KG1 (cell line): Measurements from ENCODE around the gene SPEM3.
"Not testable (repeated sequence)": the region's sequence is repeated elsewhere in the genome, so short reads cannot be mapped to it uniquely, and the experiment has no call there.

ENCODE experiments used
- DNase-seq: peaks from one replicate; lab custom pipeline; 2025; lab: John Stamatoyannopoulos, UW

SPEM3 gene

GRCh38 chr17:7474767-7475166 lies 46.1 kb downstream of the SPEM3 start:
- DNase-seq: not testable (repeated sequence)

DNA sequence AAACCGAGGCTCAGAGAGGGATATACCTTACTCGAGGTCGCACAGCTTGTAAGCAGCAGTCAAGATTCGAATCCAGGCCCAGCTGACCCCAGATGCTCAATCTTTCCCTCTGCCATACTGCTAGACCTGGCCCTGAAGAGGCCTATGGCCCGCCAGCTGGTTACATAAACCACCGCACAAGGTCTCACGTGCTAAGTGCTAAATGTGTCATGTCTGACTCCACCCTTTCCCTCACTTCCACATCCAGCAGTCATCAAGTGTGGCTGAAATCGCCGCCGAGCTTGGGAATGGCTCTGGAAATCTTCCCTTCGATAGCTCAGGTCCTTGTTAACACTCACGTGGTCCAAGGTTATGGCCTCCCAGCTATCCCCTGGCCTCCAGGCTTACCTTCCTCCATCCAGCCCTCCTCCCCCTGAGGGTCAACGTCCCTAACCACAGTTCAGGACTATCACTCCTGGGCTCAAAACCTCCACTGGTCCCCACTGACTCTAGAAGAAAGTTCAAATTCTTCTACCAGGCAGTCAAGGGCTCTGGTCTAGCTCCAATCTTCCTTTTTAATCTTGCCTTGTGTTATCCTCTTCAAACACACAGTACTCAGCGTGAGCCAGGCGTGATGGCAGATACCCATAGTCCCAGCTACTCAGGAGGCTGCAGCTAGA lies 47.2 kb downstream of the SPEM3 start:
- DNase-seq: no peak

DNA sequence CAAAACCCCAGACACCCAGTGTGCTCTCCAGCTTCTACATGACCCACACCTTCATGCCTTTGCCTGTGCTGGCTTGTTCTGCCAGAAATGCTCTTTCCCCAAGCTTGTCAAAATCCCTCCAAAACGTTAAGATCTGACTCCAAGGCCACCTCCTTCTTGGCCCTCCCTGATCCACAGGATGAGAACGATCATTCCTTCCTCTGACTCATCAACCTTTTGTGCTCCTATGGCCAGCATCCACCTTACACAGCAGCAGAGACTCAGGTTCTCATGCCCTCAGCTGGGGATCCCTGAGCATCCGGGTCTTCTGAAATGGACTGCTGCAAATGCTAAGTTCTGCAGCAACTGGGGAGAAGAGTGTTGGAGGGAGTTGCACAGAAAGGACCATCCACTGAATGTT lies 47.8 kb downstream of the SPEM3 start:
- DNase-seq: no peak

GRCh38 chr17:7476951-7477350 lies 48.3 kb downstream of the SPEM3 start:
- DNase-seq: no peak

GRCh38 chr17:7477392-7478275 lies 49.0 kb downstream of the SPEM3 start:
- no peak for DNase-seq

GRCh38 chr17:7478276-7479212 lies 49.9 kb downstream of the SPEM3 start:
- DNase-seq: no peak

DNA sequence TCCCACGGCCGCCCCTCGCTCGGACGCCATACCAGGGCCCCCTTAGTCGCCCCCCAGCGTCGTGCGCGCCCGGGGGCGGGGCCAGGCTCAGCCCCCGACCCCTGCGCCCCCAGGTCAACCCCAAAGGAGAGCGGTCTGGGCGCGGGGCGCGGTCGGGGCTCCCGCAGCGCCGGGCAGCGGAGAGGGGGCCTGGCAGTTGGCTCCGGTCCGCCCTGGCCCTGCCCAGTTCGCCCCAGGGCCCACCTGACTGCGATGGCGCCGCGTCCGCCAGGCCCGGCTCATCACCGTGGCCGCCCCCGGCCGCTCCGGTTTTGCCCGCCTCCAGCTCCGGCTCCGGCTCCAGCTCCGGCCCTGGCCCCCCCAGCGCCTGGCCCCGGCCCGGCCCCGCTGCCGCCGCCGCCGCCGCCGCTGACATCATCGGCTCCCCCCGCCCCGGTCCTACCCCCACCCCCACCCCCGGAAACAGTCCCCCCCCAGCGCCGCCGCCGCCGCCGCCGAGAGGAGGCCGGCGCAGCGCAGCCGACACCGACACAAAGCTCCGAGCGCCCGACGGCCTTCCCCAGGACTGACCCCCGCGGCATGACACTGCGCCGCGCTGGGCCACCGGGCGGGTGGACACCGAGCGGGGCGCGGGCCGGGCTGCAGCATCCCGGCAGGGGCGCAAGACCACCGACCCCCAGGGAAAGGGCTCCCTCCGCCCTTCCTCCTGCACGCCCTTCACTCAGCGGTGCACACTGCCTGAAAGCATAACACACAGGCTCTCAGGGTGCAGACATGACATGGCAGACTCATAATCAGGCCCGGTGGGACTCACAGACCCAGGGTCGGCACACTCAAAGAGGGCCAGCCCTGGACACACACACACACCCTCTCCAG lies 50.8 kb downstream of the SPEM3 start, which contains the start of gene ZBTB4:
Gene ZBTB4 (minus strand): TSS at position 419 of the 876 bp plus-strand sequence. CDS start 12,830 bp downstream, outside the sequence.
- DNase-seq: no peak

- no peak for DNase-seq
Measured at GRCh38 chr17:7480089-7480384, 51.4 kb downstream of the SPEM3 start.

- DNase-seq: not testable (repeated sequence)
Measured at GRCh38 chr17:7481275-7481674, 52.6 kb downstream of the SPEM3 start, which contains the start of gene SLC35G6. TSS of gene SLC35G6 (plus strand) at chr17:7481446. CDS start at chr17:7481517, 71 bp downstream.

- DNase-seq: not testable (repeated sequence)
Measured at GRCh38 chr17:7481842-7482741, 53.4 kb downstream of the SPEM3 start.
